Forelimb muscle (tissue), 1 donor: ENCODE data around the gene FBXW8. TPM values are rescaled to one million over a fixed set of nuclear protein-coding genes. Genes with fewer than 3 reads are reported as not detected.

Experiments used
- DNase-seq: peaks from one replicate; pipeline ENCODE4 v3.0.0-alpha.2; 2013; ENCODE audit warnings: low read depth
- polyA plus RNA-seq: library from polyadenylated mRNA; unstranded; fragments of 120-200 nt; gene quantifications from one replicate; pipeline ENCODE4 v1.2.1, GENCODE V29; 2013; ENCODE audit not compliant: insufficient read length

Gene FBXW8
- polyA plus RNA-seq, 1 donor, result 13.3 TPM

- DNase-seq, result no peak
Measured at GRCh38 chr12:117076410-117077372, 165.9 kb downstream of the FBXW8 start.

GRCh38 chr12:117079487-117079886 is 168.7 kb downstream of the FBXW8 start:
- no peak for DNase-seq

- no peak for DNase-seq
Measured at GRCh38 chr12:117080661-117081144, 170.0 kb downstream of the FBXW8 start.

Other genes with a start within 250 kb of the FBXW8 start
- gene SPRING1, start 172.9 kb upstream of the FBXW8 start, polyA plus RNA-seq, result 11.6 TPM
- gene RNFT2, start 172.6 kb upstream of the FBXW8 start, polyA plus RNA-seq, result 1.0 TPM
- 0.28 TPM for gene HRK, start 29.5 kb upstream of the FBXW8 start, polyA plus RNA-seq
- 5.2 TPM for gene TESC, start 188.5 kb downstream of the FBXW8 start, polyA plus RNA-seq